Endometrium (tissue), 2 donors: ENCODE results near the gene FBXO47.

Experiments used
- FAIRE-seq: peaks from 2 replicates; lab custom pipeline; 2012; peaks lifted over from hg19 to GRCh38; lab: Jason Lieb, UNC
- donor health status: control.
- donor health status: control.

The FBXO47 gene, protein sequence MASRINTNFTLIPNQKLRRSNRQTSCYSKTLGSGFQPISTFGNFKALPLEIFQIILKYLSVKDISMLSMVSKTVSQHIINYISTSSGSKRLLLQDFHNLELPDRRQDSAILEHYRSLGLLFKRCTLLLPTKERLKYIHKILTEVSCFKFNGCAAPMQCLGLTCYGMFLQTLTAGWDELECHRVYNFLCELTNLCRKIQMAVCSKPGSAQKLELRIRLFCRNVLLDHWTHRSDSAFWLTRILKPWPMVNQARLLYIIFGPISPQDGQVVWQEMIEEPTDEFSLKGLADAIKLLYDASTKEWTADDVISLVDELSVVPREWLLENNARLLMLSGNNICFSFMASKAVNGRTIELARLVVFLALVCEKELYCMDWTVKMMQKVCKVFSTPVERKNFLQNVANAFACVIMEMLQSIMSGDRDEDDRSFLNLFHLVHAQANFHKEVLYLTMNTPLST

DNA sequence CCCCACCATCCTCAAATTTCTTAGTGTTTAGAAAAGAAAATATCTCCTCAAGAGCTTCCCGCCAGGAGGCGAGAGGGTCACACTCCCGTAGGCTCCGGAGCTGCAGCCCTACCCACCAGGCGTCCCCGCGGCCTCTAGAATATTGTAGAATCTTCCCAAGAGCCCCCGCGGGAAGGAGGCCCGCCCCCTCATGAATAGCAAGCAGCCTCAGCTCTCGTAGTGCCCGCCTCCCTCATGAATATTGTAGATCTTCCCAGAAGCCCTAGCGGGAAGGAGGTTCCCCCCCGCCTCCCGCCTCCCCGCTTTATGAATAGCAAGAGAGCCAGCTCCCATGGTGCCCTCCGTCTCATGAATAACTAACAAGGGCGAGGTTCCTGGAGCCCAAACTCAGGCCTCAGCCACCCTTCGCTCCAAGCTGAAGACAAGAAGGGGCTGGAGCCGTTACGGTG lies at the start of gene FBXO47:
TSS of gene FBXO47 (minus strand) at position 114 of the 449 bp plus-strand sequence. CDS start 4,378 bp downstream, outside the sequence.
- peak; percentile 79 for FAIRE-seq

DNA sequence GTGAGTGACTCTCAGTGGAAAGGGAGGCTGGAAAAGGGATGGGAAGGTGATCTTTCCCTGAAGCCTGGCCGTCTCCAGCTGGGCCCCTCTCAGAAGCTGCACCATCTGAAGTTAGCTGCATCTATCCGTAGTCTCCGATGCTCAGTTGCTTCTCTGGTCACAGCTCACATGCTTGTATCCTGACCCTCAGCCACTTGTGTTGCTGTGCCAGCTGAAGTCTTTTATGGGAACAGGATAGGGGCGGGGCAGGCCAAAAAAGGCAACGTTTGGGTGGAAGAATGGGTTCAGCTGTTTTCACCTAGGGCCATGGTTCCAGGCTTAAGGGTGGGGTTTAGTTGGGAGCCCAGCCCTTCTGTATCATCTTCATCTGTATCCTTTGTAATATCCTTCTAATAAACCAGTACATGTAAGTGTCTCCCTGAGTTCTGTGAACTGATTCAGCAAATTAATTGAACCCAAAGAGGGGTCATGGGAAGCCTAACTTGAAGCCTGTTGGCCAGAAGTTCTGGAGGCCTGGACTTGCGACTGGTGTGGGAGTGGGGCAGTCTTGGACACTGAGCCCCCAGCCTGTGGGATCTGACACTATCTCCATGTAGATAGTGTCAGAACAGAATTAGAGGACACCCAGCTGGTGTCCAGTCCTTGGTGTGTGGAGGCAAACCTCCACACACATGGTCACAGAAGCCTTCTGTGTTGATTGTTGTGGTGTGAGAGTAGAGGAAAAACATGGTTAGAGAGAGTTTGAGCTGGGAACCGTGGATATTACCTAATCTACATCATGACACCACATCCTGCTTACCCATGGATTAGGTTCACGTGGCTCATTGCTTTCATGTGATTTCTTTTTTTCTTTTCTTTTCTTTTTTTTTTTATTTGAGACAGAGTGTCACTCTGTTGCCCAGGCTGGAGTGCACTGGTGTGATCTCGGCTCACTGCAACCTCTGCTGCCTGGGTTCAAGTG lies 49.3 kb upstream of the FBXO47 start:
- FAIRE-seq, result no peak

DNA sequence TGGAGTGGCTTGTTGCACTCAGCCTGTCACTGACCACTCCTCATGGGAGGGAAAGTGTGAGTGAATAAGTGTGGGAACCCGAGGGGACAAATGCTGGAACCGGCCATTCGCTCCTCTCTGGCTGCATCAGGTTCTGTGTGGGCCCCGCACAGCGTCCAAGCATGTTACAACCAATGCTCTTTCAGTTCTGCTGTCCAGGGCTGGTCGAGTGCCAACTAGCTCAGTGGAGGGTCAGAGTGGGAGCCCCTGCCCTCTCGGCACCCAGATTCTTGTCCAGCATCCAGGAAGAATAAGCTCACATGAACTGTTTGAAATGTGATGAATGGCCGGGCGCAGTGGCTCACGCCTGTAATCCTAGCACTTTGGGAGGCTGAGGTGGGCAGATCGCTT lies 48.3 kb upstream of the FBXO47 start:
- FAIRE-seq, result no peak

DNA sequence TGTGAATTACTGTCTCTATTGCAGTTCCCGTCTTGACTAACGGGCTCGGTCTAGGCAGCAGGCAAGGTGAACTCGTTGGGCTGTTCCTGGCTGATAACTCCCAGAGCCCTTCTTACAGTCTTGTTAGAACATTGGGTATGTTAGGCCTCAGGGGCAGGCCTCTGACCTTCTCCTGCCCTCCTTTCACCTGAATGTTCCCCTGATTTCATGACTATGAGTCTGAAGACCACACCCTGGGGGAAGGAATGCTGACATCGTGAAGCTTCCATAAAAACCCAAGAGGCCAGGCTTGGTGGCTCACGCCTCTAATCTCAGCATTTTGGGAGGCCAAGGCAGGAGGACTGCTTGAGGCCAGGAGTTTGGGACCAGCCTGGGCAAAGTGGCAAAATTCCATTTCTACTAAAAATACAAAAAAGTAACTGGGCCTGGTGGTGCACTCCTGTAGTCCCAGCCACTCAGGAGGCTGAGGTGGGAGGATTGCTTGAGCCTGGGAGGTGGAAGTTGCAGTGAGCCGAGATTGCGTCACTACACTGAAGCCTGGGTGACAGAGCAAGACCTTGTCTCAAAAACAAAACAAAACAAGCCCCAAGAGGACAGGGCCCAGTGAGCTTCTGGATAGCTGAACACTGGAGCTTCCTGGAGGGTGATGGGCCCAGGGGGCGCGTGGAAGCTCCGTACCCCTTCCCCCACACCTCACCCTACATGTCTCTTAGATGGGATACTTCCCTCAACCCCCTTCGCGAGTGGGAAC lies 47.8 kb upstream of the FBXO47 start:
- no peak for FAIRE-seq

DNA sequence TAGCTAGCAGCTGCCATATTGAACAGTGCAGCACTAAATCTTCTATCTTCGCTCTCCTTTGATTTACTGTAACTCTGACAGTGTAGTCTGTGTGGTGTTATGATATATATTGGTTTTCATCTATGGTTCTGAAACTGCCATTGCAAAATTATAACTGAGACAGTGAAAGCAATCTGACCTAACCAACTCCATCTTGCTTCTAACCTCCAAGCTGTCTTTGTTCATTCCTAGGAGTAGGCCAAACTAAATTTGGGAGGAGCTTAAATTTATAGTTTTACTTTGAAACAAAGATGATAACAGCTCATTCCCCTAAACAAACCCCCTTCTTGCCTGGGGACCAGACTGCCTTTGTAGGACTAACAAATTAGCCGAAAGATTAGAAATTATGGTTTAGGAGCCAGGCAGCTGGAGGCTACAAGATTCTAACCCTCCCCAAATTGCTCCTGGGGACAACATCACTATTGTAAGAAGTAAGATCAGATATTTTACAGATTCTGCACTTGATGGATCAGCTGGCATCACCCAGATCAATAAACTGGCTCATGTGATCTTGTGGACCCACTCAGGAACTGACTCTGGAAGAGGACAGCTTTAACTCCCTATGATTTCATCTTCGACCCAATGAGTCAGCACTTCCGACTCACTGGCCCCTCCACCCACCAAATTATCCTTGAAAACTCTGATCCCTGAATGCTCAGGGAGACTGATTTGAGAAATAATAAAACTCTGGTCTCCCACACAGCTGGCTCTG lies 47.0 kb upstream of the FBXO47 start:
- no peak for FAIRE-seq

DNA sequence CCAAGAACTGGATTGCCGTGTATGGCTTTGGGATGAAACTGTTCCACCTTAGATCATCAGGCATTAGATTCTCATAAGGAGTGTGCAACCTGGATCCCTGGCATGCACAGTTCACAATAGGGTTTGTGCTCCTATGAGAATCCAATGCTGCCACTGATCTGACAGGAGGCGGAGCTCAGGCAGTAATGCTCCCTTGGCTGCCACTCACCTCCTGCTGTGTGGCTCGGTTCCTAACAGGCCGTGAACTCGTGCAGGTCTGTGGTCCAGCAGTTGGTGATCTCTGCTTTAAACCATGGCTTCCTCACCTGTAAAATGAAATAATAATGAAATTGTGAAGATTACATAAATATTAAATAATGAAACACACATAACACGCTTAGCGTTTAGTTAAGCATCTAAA lies 45.5 kb upstream of the FBXO47 start:
- FAIRE-seq, result no peak

DNA sequence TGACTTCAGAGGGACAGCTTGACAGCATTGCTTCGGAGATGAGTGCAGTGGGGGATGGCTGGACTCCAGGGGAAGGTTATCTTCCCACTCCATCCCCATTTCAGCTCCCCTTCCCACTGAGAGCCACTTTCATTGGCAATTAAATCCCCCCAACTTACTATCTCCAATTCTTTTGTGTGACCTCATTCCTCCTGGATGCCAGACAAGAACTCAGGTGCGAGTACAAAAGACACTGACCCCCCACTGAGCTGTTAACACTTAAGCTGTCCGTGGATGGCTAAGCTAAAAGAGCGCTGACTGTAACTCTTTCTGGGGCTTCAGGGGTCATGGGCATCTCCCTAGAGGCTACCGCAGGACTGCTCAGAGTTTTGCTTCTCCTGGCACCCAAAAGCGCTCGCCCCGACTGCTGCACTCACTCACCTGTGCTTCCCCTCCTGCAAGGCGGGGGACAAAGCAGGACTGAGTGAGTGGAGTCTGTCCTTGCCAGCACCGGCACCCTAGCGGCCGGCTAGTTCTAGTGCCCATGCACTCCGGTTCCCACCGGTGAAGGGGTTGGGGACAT lies 44.8 kb upstream of the FBXO47 start:
- FAIRE-seq, result no peak

DNA sequence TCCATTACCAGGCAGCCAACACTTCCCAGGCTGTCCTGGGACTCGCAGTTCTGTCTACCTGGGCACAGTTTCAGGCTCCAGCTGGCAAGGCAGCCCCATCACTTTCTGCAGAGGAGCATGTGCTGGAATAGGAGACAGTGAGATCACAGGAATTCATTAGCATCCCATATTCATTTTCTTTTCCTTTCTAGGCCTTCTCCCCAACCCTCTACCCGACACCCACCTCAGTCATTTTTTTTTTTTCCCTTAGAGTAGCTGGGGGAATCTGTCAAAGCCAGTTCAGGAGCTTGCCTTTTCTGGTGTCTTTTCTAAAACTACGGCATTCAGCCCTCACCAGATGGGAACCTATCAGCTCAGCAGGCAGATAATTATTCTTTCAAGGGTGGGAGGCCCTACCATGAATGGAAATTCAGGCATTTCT lies 42.4 kb upstream of the FBXO47 start:
- no peak for FAIRE-seq

DNA sequence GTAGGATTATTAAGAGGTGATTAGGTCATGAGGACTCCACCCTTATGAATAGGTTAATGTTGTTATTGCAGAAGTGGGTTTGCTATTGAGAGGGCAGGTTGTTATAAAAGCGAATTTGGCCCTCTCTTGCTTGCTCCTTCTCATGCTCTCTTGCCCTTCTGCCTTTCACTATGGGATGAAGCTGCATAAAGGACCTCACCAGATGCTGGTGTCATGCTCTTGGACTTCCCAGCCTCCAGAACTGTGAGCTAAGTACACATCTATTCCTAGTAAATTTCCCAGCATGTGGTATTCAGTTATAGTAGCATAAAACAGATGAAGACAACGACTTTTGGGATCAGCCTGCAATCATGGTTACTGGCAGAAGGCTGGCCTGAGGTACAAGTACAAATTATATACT lies 41.4 kb upstream of the FBXO47 start:
- FAIRE-seq, result no peak

DNA sequence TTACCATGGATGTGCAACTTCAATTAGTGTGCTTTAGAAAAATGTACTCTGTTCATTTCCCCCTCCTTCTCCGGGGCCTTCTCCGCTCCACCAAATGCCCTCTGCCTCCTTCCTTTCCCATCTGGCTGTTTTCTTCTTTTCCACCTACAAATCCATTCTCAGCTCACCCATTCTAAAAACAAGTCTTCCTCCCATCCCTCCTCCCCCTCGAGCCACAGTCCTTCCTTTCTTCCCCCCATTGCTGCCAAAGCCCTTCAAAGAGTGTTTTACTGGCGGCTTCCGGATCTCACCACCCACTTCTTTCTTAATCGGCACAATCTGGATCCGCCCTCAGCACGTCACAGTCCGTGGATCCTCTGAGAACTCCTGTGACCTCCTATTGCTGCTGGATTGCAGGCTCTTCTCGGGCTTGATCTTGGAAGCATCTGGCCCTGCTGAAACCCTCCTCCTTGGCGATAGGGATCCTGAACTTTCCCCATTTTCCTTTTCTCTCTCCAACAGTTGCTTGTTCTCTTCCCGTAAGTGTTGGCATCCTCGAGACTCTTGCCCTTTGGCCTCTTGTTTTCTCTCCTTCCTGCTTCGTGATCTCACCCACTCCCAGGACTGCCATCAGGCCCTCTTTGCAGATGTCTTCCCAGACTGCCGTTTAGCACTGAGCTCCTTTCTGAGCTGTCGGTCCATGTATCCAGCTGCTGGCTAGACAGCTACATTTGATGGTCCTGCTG lies 36.0 kb upstream of the FBXO47 start:
- peak; percentile 58 for FAIRE-seq

DNA sequence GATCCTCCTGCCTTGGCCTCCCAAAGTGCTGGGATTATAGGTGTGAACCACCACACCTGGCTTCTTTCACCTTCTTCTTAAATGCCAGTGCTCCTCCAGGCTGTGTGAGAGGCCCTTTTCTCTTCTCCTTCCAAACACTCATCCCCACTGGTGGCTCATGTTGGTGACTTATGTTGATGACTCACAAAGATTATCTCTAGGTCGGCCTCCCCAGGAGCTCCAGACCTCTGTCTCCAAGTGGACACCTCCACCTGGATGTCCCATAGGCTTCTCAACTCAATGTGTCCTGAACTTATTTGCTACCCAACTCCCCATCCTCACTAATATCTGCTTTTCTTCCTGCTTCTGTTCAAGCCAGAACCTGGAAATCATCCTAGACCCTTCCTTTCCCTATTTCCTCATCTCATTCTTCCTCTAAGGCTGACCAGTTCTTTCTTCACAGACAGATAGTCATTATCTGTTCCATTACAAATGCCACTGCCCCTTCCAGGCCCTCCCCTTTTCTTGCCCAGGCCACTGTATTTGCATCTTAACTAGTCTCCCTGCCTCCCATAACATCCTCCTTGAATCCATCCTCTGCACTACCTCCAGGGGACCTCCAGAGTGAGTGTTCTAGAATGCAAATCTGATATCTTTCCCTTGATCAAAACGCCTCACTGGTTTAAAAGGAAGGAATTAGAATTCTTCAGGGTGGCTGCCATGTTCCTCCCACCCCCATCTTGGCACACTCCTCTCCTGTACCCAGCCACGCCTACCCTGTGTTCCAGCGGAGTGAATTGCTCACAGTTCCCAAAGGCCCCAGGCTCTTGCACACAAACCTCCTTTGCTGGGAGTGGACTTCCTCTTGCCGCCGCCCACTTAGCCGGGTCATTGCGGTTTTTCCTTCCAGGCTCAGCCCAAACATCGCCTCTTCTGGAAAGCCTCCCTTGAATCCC lies 34.8 kb upstream of the FBXO47 start:
- FAIRE-seq, result no peak

DNA sequence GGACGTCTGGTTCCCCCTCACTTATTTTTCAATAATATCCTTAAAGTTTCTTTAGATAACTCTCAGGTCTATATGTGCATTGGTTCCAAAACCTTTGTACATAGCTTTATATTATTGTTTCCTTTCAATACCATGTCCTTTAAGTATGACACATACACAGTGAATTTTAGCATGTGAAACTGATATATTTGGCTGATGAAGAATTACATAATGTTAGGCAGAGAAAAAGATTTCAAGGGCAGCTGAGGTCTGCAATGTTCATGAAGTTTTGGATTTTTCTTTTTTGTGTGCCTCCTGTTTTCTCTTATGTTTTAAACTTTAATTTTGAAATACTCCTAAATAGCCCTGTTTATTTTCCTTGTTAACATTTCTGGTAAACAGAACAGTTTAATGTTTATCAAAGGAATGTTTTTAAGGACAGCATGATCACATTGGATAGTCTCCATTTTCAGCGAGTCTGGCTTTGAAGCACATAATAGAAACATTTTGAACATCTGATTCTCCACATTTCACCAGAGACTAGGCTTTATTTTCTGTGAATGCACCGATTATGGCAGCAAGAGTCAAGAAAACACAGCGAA lies 32.9 kb upstream of the FBXO47 start:
- FAIRE-seq, result peak; percentile 98

DNA sequence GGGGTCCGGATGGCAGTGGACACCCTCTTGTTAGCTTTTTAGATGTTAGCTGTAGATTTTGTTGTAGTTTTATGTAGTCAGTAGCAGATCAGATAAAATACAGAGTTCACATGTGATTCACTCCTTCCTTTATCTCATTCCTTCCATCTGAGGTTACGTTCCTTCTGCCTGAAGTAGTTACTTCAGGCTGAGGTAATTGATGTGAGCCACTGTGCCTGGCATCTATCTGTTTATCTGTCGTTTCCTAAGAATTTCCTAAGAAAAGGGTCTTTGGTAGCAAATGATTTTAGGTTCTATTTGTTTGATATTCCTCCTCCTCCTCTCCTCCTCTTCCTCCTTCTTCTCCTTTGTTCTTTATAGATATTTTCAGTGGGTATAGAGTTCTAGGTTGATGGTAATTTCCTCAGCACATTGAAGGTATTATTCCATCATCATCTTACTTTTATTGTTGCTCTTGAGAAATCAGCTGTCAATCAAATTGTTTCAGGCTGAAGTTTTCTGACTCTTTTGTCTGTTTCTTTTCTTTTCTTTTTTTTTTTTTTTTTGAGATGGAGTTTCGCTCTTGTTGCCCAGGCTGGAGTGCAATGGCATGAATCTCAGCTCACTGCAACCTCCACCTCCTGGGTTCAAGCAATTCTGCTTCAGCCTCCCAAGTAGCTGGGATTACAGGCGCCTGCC lies 29.6 kb upstream of the FBXO47 start:
- FAIRE-seq, result no peak

DNA sequence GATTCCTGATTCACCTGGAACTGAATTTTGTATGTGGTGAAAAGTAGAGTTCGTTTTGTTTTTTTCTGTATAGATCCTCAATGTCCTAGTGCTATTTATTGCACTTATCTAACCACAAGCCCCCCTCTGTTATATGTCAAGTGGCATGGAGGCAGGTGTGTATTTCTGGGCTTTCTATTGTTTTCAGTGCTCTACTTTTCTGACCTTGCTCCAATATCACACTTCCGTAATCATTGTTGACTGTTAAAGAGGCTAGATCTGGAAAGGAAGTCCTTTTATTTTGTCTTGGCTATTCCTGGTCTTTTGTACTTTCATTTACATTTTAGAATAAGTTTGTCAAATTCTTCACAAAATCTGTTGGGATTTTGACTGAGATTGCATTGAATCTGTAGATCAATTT lies 26.8 kb upstream of the FBXO47 start:
- no peak for FAIRE-seq

DNA sequence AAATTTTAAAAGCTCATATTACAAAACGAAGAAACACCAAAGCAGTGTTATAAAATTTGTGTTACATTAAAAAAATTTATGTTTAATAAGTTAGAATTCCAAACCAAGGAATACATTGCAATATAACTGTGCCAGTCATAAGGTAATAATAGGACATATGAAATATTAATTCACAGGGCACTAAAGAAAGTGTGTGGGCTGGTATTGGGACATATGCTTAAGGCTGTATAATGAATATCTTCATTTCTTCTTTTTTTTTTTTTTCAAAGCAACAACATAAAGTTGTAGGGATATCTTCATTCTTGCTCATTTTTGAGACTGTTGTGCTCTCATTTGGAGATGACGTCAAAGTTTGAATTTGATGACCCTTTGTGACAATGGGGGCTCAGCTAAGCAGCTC lies 17.5 kb upstream of the FBXO47 start:
- FAIRE-seq, result no peak

DNA sequence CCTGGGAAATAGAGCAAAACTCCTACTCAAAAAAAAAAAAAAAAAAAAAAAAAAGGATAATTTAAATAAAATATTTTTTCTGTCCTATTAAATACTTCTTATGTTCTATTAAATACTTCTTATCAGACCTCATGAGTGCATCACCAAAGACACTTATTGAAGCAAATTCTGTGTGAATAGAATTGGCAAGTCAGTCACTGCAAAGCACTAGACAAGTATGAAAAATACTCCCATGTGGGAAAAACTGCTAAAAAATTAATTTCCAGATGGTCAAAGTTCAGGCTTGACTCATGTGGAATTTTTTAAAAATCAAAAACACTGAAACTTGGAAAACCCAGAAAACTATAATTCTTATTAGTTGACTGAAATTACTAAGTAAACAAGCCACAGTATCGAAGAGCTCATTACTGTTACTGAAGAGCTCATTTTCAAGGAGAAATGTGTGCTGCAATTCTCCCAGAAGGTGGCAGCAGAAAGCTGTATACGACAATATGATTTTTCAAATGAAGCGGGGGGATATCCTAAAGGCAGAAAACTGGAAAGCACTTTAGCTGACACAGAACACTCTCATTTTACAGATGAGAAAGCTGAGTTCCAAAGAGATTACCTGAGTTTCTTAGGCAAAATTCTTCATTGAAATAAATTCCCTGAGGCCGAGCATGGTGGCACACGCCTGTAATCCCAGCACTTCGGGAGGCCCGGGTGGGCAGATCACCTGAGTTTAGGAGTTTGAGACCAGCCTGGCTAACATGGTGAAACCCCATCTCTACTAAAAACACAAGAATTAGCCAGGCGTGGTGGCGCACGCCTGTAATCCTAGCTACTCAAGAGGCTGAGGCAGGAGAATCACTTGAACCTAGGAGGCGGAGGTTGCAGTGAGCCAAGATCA lies 15.9 kb upstream of the FBXO47 start:
- peak; percentile 92 for FAIRE-seq

DNA sequence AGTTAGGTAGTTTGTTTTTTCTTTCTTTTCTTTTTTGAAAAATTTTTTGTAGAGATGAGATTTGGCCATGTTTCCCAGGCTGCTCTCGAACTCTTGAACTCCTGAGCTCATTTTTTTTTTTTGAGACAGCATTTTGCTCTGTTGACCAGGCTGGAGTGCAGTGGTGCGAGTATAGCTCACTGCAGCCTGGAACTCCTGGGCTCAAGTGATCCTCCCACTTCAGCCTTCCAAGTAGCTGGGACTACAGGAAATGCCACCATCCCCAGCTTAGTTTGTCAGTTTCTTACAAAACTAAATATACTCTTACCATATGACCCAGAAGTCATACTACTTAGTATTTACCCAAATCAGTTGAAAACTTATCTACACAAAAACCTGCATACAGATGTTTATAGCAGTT lies 14.4 kb upstream of the FBXO47 start:
- no peak for FAIRE-seq
